Measurements from ENCODE around the gene PPP2R2D.
"Not testable (repeated sequence)": the region's sequence is repeated elsewhere in the genome, so short reads cannot be mapped to it uniquely, and the experiment has no call there.

Gene PPP2R2D

DNA sequence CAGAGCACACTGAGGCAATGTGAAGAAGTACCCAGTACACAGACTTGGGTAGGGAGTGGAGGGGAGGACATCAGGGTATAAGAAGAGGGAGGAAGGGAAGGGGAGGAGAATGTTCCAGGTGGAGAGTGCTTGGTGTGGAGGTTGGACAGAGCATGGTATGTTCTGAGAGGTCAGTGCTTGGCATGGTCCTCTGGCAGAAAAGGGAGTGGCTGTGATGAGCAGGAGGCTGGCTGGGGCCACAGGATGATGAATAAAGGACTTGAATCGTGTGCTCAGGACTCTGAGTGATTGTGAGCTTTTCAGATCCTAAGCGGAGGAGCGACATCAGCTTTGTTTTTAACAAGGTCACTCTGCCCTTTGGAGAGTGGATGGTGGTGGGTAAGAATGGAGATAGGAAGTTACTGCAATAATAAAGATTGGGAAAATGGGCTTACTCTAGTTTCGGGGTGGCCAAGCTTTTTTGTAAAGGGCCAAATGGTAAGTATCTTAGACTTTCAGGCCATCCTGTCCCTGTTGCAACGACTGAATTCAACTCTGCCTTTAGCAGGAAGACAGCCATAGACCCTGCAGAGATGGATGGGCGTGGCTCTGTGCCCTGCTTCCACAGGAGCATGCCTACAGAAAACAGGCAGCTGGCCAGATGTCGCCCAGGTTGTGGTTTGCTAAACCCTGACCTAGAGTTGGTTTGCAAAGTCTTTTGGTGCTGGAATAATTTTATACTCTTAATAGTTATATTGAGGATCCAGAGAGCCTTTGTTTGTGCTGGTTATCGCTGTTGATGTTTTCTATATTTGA is 8.4 kb downstream of the PPP2R2D start:
- no peak for DNase-seq

- no peak for DNase-seq
Observed at GRCh38 chr10:131909929-131910328, 9.1 kb downstream of the PPP2R2D start.

GRCh38 chr10:131910663-131911314 is 10.0 kb downstream of the PPP2R2D start:
- no peak for DNase-seq

- DNase-seq, result no peak
Observed at GRCh38 chr10:131911451-131911850, 10.6 kb downstream of the PPP2R2D start.

DNA sequence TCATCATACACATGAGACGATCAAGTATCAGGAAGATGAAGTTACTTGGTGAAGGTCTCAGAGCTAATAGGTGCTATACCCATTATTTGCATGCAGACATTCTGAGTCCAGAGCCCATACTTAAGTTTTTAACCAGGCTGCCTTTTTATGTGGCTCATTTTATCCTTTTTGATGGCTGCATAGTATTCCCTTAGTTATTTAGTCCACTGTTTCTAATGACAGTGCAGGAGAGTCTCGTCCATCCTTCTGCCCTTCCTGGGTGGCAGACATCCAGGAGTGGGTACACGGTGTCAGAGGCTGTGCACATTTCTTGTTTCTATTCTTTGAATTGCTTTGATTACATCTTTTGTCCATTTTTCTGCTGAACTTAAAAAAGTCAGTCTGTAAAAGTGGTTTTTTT is 11.8 kb downstream of the PPP2R2D start:
- no peak for DNase-seq

GRCh38 chr10:131915484-131915883 is 14.7 kb downstream of the PPP2R2D start:
- DNase-seq, result no peak

DNA sequence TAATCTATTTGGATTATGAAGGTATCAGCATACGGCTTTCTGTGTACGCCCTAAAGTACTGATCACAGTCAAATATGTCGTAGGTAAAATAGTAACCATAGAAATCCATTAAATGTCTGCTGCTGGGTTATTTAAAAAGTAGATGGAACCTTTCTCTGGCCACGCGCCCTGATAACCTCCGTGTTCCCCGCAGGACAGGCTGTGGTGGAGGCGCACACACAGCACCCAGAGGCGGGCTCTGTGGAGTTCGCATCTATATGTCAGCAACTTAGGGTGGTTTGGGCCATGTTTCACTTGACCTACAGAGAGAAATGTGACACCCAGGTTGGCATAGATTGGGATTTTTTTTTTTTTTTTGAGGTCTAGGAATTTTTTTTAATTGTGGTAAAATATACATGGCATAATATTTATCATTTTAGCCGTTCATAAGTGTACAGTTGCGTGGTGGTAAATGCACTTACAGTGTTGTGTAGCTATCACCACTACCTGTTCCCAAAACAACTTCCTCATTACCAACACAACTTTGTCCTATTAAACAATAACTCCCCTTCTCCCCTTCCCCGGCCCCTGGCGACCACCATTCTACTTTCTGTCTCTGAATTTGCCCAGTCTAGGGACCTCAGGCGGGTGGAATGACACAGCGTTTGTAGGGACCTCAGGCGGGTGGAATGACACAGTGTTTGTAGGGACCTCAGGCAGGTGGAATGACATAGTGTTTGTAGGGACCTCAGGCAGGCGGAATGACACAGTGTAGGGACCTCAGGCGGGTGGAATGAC is 15.4 kb downstream of the PPP2R2D start:
- no peak for DNase-seq

GRCh38 chr10:131916767-131917160 is 16.0 kb downstream of the PPP2R2D start:
- DNase-seq, result not testable (repeated sequence)

GRCh38 chr10:131917496-131917895 is 16.7 kb downstream of the PPP2R2D start:
- not testable (repeated sequence) for DNase-seq

DNA sequence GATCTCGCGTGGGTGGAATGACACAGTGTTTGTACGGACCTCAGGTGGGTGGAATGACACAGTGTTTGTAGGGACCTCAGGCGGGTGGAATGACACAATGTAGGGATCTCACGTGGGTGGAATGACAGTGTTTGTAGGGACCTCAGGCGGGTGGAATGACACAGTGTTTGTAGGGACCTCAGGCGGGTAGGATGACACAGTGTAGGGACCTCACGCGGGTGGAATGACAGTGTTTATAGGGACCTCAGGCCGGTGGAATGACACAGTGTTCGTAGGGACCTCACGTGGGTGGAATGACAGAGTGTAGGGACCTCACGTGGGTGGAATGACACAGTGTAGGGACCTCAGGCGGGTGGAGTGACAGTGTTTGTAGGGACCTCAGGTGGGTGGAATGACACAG is 18.7 kb downstream of the PPP2R2D start:
- DNase-seq, result not testable (repeated sequence)

DNA sequence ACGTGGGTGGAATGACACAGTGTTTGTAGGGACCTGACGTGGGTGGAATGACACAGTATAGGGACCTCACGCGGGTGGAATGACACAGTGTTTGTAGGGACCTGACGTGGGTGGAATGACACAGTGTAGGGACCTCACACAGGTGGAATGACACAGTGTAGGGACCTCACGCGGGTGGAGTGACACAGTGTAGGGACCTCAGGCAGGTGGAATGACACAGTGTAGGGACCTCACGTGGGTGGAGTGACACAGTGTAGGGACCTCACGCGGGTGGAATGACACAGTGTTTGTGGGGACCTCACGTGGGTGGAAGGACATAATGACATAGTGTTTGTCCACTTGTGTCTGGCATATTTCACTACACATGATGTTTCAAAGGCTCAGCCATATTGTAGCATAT is 19.3 kb downstream of the PPP2R2D start:
- DNase-seq, result no peak

DNA sequence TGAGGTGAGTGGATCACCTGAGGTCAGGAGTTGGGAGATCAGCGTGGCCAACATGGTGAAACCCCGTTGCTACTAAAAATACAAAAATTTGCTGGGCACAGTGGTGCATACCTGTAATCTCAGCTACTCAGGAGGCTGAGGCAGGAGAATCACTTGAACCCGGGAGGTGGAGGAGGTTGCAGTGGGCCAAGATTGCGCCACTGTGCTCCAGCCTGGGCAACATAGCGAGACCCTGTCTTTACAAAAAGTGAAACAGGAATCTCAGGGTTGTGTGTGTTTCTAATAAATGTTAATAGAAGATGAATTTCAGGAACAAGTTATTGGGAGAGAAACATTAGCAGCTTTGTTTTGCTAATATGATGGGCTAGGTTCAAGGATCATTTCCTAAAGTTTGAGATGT is 19.9 kb downstream of the PPP2R2D start:
- no peak for DNase-seq

DNA sequence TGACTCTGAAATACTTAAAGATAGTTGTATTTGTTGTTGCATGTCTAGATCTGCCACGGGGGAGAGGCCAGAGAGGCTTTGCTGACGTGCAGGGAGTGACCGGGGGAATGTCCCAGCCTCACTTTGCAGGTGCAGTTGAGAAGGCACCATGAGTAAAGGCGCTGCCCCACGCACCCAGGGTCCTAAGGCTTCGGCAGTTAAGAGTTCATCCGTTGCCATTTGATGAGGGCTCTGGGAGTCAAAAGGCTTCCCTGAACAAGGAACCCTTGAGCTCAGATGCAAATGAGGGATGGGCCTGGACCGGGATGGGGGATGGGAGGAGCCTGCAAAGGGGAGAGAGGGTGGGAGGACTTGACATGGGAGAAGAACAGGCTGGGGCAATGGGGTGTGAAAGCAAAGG is 20.4 kb downstream of the PPP2R2D start:
- DNase-seq, result no peak

GRCh38 chr10:131923038-131923756 is 22.4 kb downstream of the PPP2R2D start:
- DNase-seq, result no peak

GRCh38 chr10:131925011-131925649 is 24.3 kb downstream of the PPP2R2D start:
- DNase-seq, result no peak

- no peak for DNase-seq
Observed at GRCh38 chr10:131925716-131926115, 24.9 kb downstream of the PPP2R2D start.

DNA sequence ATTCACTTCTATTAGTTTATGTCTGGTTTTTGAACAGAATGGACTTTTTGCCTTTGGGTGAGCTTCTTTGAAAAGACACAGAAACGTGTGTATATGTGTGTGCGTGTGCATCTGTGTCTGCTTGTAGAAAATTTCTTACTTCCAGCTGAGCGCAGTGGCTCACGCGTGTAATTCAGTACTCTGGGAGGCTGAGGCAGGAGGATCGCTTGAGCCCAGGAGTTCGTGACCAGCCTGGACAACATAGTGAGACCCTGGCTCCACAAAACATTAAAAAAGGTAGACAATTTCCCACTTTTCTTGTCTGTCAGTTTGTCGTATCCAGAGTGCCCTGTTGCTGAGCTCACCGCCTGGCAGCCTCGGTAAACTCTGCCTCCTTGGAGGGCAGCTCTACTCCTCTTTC is 25.4 kb downstream of the PPP2R2D start:
- no peak for DNase-seq

- no peak for DNase-seq
Observed at GRCh38 chr10:131926743-131927595, 26.2 kb downstream of the PPP2R2D start.

DNA sequence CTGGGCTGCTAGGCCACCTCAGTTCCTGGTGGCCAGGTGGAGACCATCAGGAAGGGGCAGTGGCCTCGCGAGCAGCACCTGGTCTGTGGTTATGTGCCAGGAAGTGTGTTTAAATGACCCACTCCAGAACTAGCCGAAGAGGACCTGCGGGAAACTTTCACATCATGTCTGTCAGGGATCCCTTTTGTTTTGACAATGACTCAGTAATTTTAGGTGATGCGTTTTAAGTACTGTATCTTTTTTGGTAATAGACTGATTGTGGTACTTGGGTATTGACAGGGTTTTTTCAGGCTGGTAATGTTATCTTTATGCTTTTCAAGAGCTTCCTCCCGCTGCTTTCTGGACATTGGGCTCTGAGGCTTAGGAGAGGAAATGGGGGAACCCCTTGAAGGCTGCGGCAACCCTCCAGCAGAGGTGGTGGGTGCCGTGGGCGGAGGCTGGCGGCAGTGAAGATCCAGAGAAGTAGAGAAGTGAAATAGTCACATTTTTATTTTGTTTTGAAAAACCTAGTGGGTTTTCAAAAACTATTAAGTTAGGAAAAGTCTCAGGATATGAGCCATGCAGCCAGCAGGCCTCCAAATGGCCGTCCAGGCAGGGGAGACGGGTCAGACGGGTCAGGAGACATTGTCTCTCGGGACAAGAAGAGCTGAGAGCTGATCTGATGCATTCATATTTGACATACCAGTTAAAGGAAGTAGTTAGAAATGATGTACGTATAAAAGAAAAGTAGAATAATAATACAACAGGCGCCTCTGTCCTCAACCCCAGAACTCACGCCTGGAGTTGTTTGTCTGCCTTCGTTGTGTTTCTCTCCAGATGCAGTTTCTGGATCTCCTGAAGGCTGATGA is 27.7 kb downstream of the PPP2R2D start:
- DNase-seq, result peak; percentile 37

DNA sequence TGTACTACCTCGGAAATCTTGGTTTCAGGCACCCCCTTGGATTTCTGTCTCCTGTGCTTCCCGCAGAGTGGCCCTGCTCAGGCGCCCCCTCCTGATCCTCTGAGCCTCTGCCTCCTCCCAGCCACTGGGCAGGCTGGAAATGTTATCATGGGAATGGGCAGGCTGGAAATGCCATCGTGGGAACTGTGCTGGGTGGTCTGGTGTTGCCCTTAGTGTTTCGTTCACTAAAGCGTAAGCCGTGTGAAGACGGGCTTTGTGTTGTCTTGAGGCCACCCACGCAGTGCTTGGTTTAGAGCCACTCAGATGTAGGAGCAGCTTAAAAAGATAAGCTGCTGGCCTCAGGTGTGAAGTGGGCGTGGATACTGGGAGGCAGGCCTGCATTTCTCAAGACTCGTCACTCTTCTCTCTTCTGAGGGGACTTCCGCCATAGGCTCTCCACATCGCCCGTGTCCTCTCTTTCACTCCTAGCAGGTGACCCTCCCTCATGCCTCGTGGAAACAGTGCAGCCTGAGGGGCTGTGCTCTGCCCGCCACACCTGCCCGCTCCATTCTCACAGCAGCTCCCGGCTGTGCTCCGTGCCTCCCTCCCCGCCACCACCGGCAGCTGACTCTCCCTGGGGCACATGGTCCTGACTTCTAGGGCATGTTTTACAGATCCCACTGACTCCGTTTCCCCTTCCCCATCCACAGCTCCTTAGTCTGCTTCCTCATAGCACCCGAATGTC is 28.5 kb downstream of the PPP2R2D start:
- DNase-seq, result no peak
